ENCODE results near the gene COL2A1.

- TF ChIP-seq, protein P1, sequence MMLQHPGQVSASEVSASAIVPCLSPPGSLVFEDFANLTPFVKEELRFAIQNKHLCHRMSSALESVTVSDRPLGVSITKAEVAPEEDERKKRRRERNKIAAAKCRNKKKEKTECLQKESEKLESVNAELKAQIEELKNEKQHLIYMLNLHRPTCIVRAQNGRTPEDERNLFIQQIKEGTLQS (IDR thresholded peaks at IDR 0.05) = no peak
- TF ChIP-seq YY1 (IDR thresholded peaks at IDR 0.05) (no peak), TAF1 (conservative IDR thresholded peaks at IDR 0.05) (no peak), SP1 (IDR thresholded peaks at IDR 0.05) (peak; percentile 75), REST (IDR thresholded peaks at IDR 0.05) (no peak), RXRA (IDR thresholded peaks at IDR 0.05) (peak; percentile 73 to 90), MAX (IDR thresholded peaks at IDR 0.05) (no peak), NR2F2 (IDR thresholded peaks at IDR 0.05) (no peak), EGR1 (IDR thresholded peaks at IDR 0.05; ENCODE audit: low read depth in 2 of 2) (no peak)
- TF ChIP-seq, protein P2, sequence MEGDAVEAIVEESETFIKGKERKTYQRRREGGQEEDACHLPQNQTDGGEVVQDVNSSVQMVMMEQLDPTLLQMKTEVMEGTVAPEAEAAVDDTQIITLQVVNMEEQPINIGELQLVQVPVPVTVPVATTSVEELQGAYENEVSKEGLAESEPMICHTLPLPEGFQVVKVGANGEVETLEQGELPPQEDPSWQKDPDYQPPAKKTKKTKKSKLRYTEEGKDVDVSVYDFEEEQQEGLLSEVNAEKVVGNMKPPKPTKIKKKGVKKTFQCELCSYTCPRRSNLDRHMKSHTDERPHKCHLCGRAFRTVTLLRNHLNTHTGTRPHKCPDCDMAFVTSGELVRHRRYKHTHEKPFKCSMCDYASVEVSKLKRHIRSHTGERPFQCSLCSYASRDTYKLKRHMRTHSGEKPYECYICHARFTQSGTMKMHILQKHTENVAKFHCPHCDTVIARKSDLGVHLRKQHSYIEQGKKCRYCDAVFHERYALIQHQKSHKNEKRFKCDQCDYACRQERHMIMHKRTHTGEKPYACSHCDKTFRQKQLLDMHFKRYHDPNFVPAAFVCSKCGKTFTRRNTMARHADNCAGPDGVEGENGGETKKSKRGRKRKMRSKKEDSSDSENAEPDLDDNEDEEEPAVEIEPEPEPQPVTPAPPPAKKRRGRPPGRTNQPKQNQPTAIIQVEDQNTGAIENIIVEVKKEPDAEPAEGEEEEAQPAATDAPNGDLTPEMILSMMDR (IDR thresholded peaks at IDR 0.05; ENCODE audit: low read depth, low read length, missing input control) = peak; percentile 75
Measured at GRCh38 chr12:47949441-47950341, 54.6 kb downstream of the COL2A1 start.

Measured in liver (tissue), 3 donors.